Activated CD8-positive, alpha-beta memory T cell treated with anti-CD3 and anti-CD28 coated beads, Interleukin-2, amount 50 U/mL, for 4 hours (primary cell): ENCODE data around the gene SDK2.

Experiments
- DNase-seq: peaks from one replicate; pipeline ENCODE4 v3.0.0-alpha.2; 2020

Gene SDK2

GRCh38 chr17:73435412-73435811, 208.8 kb downstream of the SDK2 start:
- no peak for DNase-seq

GRCh38 chr17:73434154-73434553, 210.1 kb downstream of the SDK2 start:
- DNase-seq, result no peak

- DNase-seq, result no peak
Measured at GRCh38 chr17:73433501-73433900, 210.7 kb downstream of the SDK2 start.

GRCh38 chr17:73432624-73433190, 211.5 kb downstream of the SDK2 start:
- no peak for DNase-seq

GRCh38 chr17:73431401-73432205, 212.6 kb downstream of the SDK2 start:
- DNase-seq, result peak; percentile 29

- no peak for DNase-seq
Measured at GRCh38 chr17:73430848-73431247, 213.4 kb downstream of the SDK2 start.

- no peak for DNase-seq
Measured at GRCh38 chr17:73430165-73430680, 214.0 kb downstream of the SDK2 start.

GRCh38 chr17:73429440-73430164, 214.6 kb downstream of the SDK2 start:
- peak; percentile 89 for DNase-seq

GRCh38 chr17:73427198-73427597, 217.0 kb downstream of the SDK2 start:
- no peak for DNase-seq

- DNase-seq, result no peak
Measured at GRCh38 chr17:73424571-73424970, 219.7 kb downstream of the SDK2 start.

GRCh38 chr17:73423806-73424205, 220.4 kb downstream of the SDK2 start:
- no peak for DNase-seq

GRCh38 chr17:73423159-73423715, 221.0 kb downstream of the SDK2 start:
- no peak for DNase-seq

- no peak for DNase-seq
Measured at GRCh38 chr17:73422121-73422520, 222.1 kb downstream of the SDK2 start.

- DNase-seq, result no peak
Measured at GRCh38 chr17:73420897-73421296, 223.3 kb downstream of the SDK2 start.

GRCh38 chr17:73419881-73420280, 224.4 kb downstream of the SDK2 start:
- no peak for DNase-seq

- no peak for DNase-seq
Measured at GRCh38 chr17:73419051-73419450, 225.2 kb downstream of the SDK2 start.

- no peak for DNase-seq
Measured at GRCh38 chr17:73415782-73416181, 228.5 kb downstream of the SDK2 start.

GRCh38 chr17:73414171-73414955, 229.9 kb downstream of the SDK2 start:
- no peak for DNase-seq

GRCh38 chr17:73412914-73413313, 231.3 kb downstream of the SDK2 start:
- DNase-seq, result no peak

- DNase-seq, result no peak
Measured at GRCh38 chr17:73411313-73411747, 232.9 kb downstream of the SDK2 start.

- no peak for DNase-seq
Measured at GRCh38 chr17:73410586-73411312, 233.5 kb downstream of the SDK2 start.

GRCh38 chr17:73404246-73404645, 240.0 kb downstream of the SDK2 start:
- no peak for DNase-seq
